ENCODE data around the gene LRCH2.

- TF ChIP-seq MAFK (IDR thresholded peaks at IDR 0.05; ENCODE audit: low read depth, low read length) (no peak), POLR2A (IDR thresholded peaks at IDR 0.05; ENCODE audit: low read depth, low read length) (no peak), BHLHE40 (IDR thresholded peaks at IDR 0.05; ENCODE audit: low read depth, low read length) (no peak), RAD21 (IDR thresholded peaks at IDR 0.05; ENCODE audit: low read length) (no peak)
- TF ChIP-seq, protein P1, sequence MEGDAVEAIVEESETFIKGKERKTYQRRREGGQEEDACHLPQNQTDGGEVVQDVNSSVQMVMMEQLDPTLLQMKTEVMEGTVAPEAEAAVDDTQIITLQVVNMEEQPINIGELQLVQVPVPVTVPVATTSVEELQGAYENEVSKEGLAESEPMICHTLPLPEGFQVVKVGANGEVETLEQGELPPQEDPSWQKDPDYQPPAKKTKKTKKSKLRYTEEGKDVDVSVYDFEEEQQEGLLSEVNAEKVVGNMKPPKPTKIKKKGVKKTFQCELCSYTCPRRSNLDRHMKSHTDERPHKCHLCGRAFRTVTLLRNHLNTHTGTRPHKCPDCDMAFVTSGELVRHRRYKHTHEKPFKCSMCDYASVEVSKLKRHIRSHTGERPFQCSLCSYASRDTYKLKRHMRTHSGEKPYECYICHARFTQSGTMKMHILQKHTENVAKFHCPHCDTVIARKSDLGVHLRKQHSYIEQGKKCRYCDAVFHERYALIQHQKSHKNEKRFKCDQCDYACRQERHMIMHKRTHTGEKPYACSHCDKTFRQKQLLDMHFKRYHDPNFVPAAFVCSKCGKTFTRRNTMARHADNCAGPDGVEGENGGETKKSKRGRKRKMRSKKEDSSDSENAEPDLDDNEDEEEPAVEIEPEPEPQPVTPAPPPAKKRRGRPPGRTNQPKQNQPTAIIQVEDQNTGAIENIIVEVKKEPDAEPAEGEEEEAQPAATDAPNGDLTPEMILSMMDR (conservative IDR thresholded peaks at IDR 0.05; ENCODE audit: low read depth, low read length) = no peak
Observed at GRCh38 chrX:115259238-115259875, 25.5 kb upstream of the LRCH2 start.
